Measurements from ENCODE around the gene AFAP1.

AFAP1 gene

GRCh38 chr4:7801001-7801400 is 138.7 kb downstream of the AFAP1 start:
- DNase-seq, result no peak

- no peak for DNase-seq
Observed at GRCh38 chr4:7800410-7800809, 139.3 kb downstream of the AFAP1 start.

GRCh38 chr4:7799736-7800135 is 139.9 kb downstream of the AFAP1 start:
- DNase-seq, result no peak

- DNase-seq, result no peak
Observed at GRCh38 chr4:7799306-7799705, 140.4 kb downstream of the AFAP1 start.

- no peak for DNase-seq
Observed at GRCh38 chr4:7798178-7798995, 141.3 kb downstream of the AFAP1 start.

- no peak for DNase-seq
Observed at GRCh38 chr4:7797330-7797729, 142.3 kb downstream of the AFAP1 start.

GRCh38 chr4:7795983-7796382 is 143.7 kb downstream of the AFAP1 start:
- DNase-seq, result no peak

GRCh38 chr4:7793186-7793585 is 146.5 kb downstream of the AFAP1 start:
- DNase-seq, result no peak

- no peak for DNase-seq
Observed at GRCh38 chr4:7792616-7793015, 147.0 kb downstream of the AFAP1 start.

GRCh38 chr4:7790999-7791398 is 148.7 kb downstream of the AFAP1 start:
- DNase-seq, result no peak

GRCh38 chr4:7790023-7790422 is 149.6 kb downstream of the AFAP1 start:
- DNase-seq, result no peak

- peak; percentile 83 to 91 for DNase-seq
Observed at GRCh38 chr4:7788694-7789425, 150.8 kb downstream of the AFAP1 start.

GRCh38 chr4:7788193-7788592 is 151.5 kb downstream of the AFAP1 start:
- DNase-seq, result no peak

GRCh38 chr4:7787681-7788141 is 151.9 kb downstream of the AFAP1 start:
- DNase-seq, result no peak

- DNase-seq, result no peak
Observed at GRCh38 chr4:7787067-7787466, 152.6 kb downstream of the AFAP1 start.

- DNase-seq, result no peak
Observed at GRCh38 chr4:7786517-7786916, 153.1 kb downstream of the AFAP1 start.

- DNase-seq, result no peak
Observed at GRCh38 chr4:7786040-7786439, 153.6 kb downstream of the AFAP1 start.

- no peak for DNase-seq
Observed at GRCh38 chr4:7785017-7785416, 154.6 kb downstream of the AFAP1 start.

- DNase-seq, result no peak
Observed at GRCh38 chr4:7784131-7784870, 155.4 kb downstream of the AFAP1 start.

GRCh38 chr4:7783541-7783940 is 156.1 kb downstream of the AFAP1 start:
- no peak for DNase-seq

GRCh38 chr4:7782783-7783182 is 156.9 kb downstream of the AFAP1 start:
- no peak for DNase-seq

- no peak for DNase-seq
Observed at GRCh38 chr4:7781993-7782392, 157.7 kb downstream of the AFAP1 start.

GRCh38 chr4:7781366-7781765 is 158.3 kb downstream of the AFAP1 start:
- peak in 1 of 2 donors; percentile 39 for DNase-seq

Measured in inflammatory macrophage (primary cell).